ENCODE results near the gene RHBDL2. TPM values are rescaled to one million over a fixed set of nuclear protein-coding genes. Genes with fewer than 3 reads are reported as not detected.
"Not testable (repeated sequence)": the region's sequence is repeated elsewhere in the genome, so short reads cannot be mapped to it uniquely, and the experiment has no call there.

Gene RHBDL2
- total RNA-seq, 1 donor from 2014 or later = not detected

DNA sequence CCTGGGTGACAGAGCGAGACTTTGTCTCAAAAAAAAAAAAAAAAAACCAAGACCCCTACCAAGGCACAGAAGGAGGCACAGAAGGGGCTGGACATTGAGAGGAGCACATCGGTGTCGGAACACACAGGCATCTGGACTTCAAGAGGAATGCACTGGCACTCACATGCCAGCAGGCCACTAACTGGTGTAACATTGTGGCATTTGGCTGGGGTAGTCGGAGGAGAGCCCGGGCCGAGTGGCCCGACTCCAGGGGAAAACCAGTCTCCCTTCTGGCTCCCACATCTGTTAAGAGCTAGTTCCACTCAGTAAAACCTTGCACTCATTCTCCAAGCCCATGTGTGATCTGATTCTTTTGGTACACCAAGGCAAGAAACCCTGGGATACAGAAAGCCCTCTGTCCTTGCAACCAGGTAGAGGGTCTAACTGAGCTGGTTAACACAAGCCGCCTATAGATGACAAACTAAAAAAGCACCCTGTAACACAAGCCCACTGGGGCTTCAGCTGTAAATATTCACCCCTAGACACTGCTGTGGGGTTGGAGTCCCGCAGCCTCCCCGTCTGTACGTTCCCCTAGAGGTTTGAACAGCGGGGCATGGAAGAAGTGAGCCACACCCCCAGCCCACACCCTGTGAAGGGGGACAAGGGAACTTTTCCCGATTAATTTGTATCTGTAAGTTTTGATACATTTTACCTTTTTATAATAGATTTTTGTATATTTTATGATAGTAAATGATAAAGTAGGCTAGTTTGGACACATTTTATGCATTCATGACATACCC lies 32.2 kb upstream of the RHBDL2 start:
- TF ChIP-seq CTCF (IDR thresholded peaks at IDR 0.05) = no peak
- Histone ChIP-seq H3K27me3 (no peaks in the 10 kb centered on the region), H3K27ac (no peak overlapping the region), H3K4me1 (peaks cover 0 to 3% of the 10 kb centered on the region in 2 donors), H3K4me3 (no peak overlapping the region), H3K36me3 (no peaks in the 10 kb centered on the region), H3K9me3 (peaks cover 0 to 7% of the 10 kb centered on the region in 2 donors)
- intact Hi-C loops (cut with DNase I) = no loop called here
- DNase-seq (ENCODE audit: low spot score in 2 of 2) = no peak

GRCh38 chr1:38973145-38973544 lies 31.5 kb upstream of the RHBDL2 start:
- H3K9me3 ChIP-seq; H3K4me1 ChIP-seq; H3K27ac ChIP-seq; intact Hi-C loops (cut with DNase I); H3K4me3 ChIP-seq; DNase-seq (ENCODE audit: low spot score in 2 of 2); H3K27me3 ChIP-seq; H3K36me3 ChIP-seq: not testable (repeated sequence)

DNA sequence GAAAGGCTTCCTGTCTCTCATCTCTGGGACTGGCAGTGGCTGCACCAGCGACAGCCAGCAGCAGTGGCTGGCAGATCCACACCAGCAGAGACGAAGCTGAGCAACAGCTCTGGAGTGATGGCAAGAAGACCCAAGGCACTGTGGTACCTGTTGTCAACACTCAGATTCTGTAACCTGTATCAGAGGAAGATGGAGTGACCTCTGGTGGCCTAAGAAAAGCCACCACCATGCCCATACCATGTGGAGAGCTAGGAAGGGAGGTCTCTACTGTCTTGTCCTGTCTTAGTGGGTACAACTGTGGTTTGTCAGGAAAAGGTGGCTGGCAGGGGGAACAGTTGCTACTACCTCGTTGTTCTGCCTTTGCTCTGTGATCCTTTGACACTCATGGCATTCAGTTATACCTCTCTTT lies 22.5 kb upstream of the RHBDL2 start:
- no peak for DNase-seq (ENCODE audit: low spot score in 2 of 2)
- Histone ChIP-seq H3K4me3 (no peak overlapping the region), H3K4me1 (no peaks in the 10 kb centered on the region), H3K9me3 (no peaks in the 10 kb centered on the region), H3K36me3 (no peaks in the 10 kb centered on the region), H3K27me3 (no peaks in the 10 kb centered on the region), H3K27ac (no peak overlapping the region)
- intact Hi-C loops (cut with DNase I) = no loop called here
- no peak for TF ChIP-seq CTCF (IDR thresholded peaks at IDR 0.05)

DNA sequence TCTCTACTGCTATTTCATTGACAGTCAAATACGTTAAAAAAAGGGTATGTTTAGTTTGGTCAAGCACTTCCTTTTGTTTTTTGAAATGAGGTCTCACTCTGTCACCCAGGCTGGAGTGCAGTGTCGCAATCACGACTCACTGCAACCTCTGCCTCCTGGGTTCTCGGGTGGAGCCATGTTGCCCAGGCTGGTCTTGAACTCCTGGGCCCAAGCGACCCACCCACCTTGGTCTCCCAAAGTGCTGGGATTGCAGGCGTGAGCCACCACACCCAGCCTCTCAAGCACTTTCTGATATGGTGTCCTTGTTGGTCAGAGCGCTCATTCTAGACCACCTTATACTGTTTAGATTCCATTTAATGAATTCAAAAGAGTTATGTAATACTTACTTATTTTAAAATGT lies 20.9 kb upstream of the RHBDL2 start:
- H3K4me1 ChIP-seq = no peaks in the 10 kb centered on the region
- H3K27ac ChIP-seq = no peak overlapping the region
- no peak for TF ChIP-seq CTCF (IDR thresholded peaks at IDR 0.05)
- H3K27me3 ChIP-seq = no peaks in the 10 kb centered on the region
- no peak for DNase-seq (ENCODE audit: low spot score in 2 of 2)
- no peaks in the 10 kb centered on the region for H3K9me3 ChIP-seq
- no peaks in the 10 kb centered on the region for H3K36me3 ChIP-seq
- intact Hi-C loops (cut with DNase I) = no loop called here
- no peak overlapping the region for H3K4me3 ChIP-seq

GRCh38 chr1:38962113-38962512 lies 20.5 kb upstream of the RHBDL2 start:
- Histone ChIP-seq H3K9me3 (no peaks in the 10 kb centered on the region), H3K36me3 (no peaks in the 10 kb centered on the region), H3K4me1 (no peaks in the 10 kb centered on the region), H3K27me3 (no peaks in the 10 kb centered on the region), H3K27ac (no peak overlapping the region), H3K4me3 (no peak overlapping the region)
- no peak for DNase-seq (ENCODE audit: low spot score in 2 of 2)
- no peak for TF ChIP-seq CTCF (IDR thresholded peaks at IDR 0.05)
- intact Hi-C loops (cut with DNase I) = no loop called here

GRCh38 chr1:38958967-38959366 lies 17.3 kb upstream of the RHBDL2 start:
- no peak for TF ChIP-seq CTCF (IDR thresholded peaks at IDR 0.05)
- Histone ChIP-seq H3K9me3 (no peaks in the 10 kb centered on the region), H3K36me3 (no peaks in the 10 kb centered on the region), H3K4me3 (no peak overlapping the region), H3K4me1 (no peaks in the 10 kb centered on the region), H3K27me3 (no peaks in the 10 kb centered on the region), H3K27ac (no peak overlapping the region)
- DNase-seq (ENCODE audit: low spot score in 2 of 2) = no peak
- intact Hi-C loops (cut with DNase I) = no loop called here
